Neural cell (in vitro differentiated cells): ENCODE data around the gene MAP6.

ENCODE experiments used
- EZH2 ChIP-seq: fragments of 200-600, 300-800 bp; shearing (Covaris generic), sonication (generic); IDR thresholded peaks from 2 replicates; pipeline ENCODE4 v1.6.1; 2014; ENCODE audit warnings: antibody characterized with exemption, low read length, borderline replicate concordance, mild to moderate bottlenecking; ENCODE audit not compliant: insufficient read depth, poor library complexity, severe bottlenecking
- POLR2AphosphoS5 ChIP-seq: IDR thresholded peaks from 2 replicates; pipeline ENCODE4 v1.6.1; 2012
- TF ChIP-seq, protein P1 (sequence below): fragments of 450-650 bp; IDR thresholded peaks from 2 replicates; pipeline ENCODE4 v1.5.1; 2014; ENCODE audit warnings: antibody characterized with exemption, mild to moderate bottlenecking, moderate library complexity; ENCODE audit not compliant: poor library complexity, severe bottlenecking
- TF ChIP-seq, protein P2 (sequence below): IDR thresholded peaks from 2 replicates; pipeline ENCODE4 v1.6.1; 2012; ENCODE audit warnings: borderline replicate concordance

DNA sequence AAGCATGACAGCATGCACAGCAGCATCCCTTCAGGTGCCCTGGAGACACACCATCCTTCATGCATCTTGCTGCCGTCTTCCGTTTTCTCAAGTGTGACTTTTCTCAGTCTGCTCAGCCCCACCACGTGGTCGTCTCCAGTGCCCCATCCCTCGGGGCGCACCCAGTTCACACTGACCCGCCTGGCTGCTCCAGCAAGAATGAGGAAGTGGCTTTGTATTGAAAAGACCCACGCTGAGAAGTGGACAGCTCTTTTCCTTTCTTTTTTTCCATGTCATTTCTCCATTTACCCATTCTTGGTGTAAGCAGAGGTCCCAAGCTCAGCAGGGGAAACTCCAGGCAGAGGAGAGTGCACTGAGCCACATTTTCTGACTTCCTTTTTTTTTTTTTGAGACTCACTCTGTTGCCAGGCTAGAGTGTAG is 92.3 kb downstream of the MAP6 start:
- TF ChIP-seq EZH2 (no peak), POLR2AphosphoS5 (no peak)
- TF ChIP-seq, protein P1, sequence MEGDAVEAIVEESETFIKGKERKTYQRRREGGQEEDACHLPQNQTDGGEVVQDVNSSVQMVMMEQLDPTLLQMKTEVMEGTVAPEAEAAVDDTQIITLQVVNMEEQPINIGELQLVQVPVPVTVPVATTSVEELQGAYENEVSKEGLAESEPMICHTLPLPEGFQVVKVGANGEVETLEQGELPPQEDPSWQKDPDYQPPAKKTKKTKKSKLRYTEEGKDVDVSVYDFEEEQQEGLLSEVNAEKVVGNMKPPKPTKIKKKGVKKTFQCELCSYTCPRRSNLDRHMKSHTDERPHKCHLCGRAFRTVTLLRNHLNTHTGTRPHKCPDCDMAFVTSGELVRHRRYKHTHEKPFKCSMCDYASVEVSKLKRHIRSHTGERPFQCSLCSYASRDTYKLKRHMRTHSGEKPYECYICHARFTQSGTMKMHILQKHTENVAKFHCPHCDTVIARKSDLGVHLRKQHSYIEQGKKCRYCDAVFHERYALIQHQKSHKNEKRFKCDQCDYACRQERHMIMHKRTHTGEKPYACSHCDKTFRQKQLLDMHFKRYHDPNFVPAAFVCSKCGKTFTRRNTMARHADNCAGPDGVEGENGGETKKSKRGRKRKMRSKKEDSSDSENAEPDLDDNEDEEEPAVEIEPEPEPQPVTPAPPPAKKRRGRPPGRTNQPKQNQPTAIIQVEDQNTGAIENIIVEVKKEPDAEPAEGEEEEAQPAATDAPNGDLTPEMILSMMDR: no peak
- TF ChIP-seq, protein P2, sequence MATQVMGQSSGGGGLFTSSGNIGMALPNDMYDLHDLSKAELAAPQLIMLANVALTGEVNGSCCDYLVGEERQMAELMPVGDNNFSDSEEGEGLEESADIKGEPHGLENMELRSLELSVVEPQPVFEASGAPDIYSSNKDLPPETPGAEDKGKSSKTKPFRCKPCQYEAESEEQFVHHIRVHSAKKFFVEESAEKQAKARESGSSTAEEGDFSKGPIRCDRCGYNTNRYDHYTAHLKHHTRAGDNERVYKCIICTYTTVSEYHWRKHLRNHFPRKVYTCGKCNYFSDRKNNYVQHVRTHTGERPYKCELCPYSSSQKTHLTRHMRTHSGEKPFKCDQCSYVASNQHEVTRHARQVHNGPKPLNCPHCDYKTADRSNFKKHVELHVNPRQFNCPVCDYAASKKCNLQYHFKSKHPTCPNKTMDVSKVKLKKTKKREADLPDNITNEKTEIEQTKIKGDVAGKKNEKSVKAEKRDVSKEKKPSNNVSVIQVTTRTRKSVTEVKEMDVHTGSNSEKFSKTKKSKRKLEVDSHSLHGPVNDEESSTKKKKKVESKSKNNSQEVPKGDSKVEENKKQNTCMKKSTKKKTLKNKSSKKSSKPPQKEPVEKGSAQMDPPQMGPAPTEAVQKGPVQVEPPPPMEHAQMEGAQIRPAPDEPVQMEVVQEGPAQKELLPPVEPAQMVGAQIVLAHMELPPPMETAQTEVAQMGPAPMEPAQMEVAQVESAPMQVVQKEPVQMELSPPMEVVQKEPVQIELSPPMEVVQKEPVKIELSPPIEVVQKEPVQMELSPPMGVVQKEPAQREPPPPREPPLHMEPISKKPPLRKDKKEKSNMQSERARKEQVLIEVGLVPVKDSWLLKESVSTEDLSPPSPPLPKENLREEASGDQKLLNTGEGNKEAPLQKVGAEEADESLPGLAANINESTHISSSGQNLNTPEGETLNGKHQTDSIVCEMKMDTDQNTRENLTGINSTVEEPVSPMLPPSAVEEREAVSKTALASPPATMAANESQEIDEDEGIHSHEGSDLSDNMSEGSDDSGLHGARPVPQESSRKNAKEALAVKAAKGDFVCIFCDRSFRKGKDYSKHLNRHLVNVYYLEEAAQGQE: no peak
